ENCODE measurements around the gene EPB41L3. TPM values are rescaled to one million over a fixed set of nuclear protein-coding genes. Genes with fewer than 3 reads are reported as not detected.
"Not testable (repeated sequence)": the region's sequence is repeated elsewhere in the genome, so short reads cannot be mapped to it uniquely, and the experiment has no call there.

Gene EPB41L3
- total and polyA plus RNA-seq, 2 experiments from 2014 or later, result 8.0 to 11.7 TPM

DNA sequence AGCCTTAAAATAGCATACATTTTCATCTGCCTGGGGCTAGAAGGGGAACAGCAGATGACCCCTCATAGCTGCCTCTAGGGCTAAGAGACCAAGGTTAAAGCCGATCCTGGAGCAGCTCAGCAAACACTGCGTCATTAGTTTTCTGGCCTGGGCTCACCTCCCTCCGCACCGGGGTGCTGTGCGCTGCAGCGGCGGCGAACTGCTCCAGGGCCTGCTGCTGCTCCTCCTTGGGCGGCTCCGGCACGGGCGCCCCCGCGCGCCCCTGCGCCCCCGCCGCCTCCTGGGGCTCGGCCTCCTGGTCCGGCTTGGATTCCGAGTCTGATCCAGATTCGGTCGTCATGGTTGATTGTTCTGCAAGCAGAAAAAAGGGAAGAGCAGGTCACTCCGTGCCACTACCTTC, 55.0 kb downstream of the EPB41L3 start:
- Histone ChIP-seq H3K27ac (ENCODE audit: low read depth) (no peak overlapping the region), H3K4me1 (ENCODE audit: insufficient read depth) (no peaks in the 10 kb centered on the region), H3K36me3 (ENCODE audit: insufficient read depth) (no peaks in the 10 kb centered on the region), H3K4me3 (no peak overlapping the region), H3K4me2 (no peak overlapping the region), H3K9me2 (ENCODE audit: insufficient read depth) (no peaks in the 10 kb centered on the region), H3F3A (replicated peaks; ENCODE audit: low read depth) (no peaks in the 10 kb centered on the region), H3K27me3 (ENCODE audit: insufficient read depth) (no peaks in the 10 kb centered on the region), H2AFZ (no peak overlapping the region), H4K20me1 (replicated peaks; ENCODE audit: insufficient read depth) (no peaks in the 10 kb centered on the region), H3K79me2 (replicated peaks; ENCODE audit: insufficient read depth) (no peaks in the 10 kb centered on the region)
- ATAC-seq (peak; percentile 99), DNase-seq (ENCODE audit: low spot score) (peak; percentile 42)
- Mint-ChIP-seq H3K4me1 (no peaks in the 10 kb centered on the region), H3K4me3 (no peak overlapping the region), H3K27me3 (ENCODE audit: insufficient read depth, low read depth, poor library complexity) (peaks cover 2% of the 10 kb centered on the region), H3K9me3 (peaks cover 3% of the 10 kb centered on the region; the same call in 1 of the 3 replicates), H3K27ac (no peak overlapping the region), H3K36me3 (ENCODE audit: low read depth) (peaks cover 14% of the 10 kb centered on the region; the same call in 2 of the 3 replicates)
- TF ChIP-seq, protein P1, sequence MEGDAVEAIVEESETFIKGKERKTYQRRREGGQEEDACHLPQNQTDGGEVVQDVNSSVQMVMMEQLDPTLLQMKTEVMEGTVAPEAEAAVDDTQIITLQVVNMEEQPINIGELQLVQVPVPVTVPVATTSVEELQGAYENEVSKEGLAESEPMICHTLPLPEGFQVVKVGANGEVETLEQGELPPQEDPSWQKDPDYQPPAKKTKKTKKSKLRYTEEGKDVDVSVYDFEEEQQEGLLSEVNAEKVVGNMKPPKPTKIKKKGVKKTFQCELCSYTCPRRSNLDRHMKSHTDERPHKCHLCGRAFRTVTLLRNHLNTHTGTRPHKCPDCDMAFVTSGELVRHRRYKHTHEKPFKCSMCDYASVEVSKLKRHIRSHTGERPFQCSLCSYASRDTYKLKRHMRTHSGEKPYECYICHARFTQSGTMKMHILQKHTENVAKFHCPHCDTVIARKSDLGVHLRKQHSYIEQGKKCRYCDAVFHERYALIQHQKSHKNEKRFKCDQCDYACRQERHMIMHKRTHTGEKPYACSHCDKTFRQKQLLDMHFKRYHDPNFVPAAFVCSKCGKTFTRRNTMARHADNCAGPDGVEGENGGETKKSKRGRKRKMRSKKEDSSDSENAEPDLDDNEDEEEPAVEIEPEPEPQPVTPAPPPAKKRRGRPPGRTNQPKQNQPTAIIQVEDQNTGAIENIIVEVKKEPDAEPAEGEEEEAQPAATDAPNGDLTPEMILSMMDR (conservative IDR thresholded peaks at IDR 0.05; ENCODE audit: low read depth in 2 of 2), result no peak
- TF ChIP-seq EZH2 (IDR thresholded peaks at IDR 0.05; ENCODE audit: low read depth, unreplicated experiment) (no peak), JUNB (IDR thresholded peaks at IDR 0.05; ENCODE audit: unreplicated experiment) (no peak)

DNA sequence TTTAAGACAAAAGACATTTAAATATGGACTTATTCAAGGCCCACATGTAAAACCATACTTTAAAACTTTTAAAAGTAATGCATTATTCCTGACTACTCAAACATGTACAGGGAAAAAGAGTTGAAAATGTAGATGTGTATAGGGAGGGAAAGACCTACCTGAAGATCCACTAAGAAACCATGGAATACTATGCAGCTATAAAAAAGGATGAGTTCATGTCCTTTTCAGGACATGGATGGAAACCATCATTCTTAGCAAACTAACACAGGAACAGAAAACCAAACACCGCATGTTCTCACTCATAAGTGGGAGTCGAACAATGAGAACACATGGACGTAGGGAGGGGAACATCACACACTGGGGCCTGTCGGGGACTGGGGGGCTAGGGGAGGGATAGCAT, 55.8 kb downstream of the EPB41L3 start:
- not testable (repeated sequence) for H2AFZ ChIP-seq; H3K4me3 Mint-ChIP-seq; H3K27me3 ChIP-seq (ENCODE audit: insufficient read depth); H3K27me3 Mint-ChIP-seq (ENCODE audit: insufficient read depth, low read depth, poor library complexity); DNase-seq (ENCODE audit: low spot score); H3K27ac Mint-ChIP-seq; H4K20me1 ChIP-seq (replicated peaks; ENCODE audit: insufficient read depth); H3K9me3 Mint-ChIP-seq; H3K4me1 Mint-ChIP-seq; H3K4me3 ChIP-seq; H3K36me3 ChIP-seq (ENCODE audit: insufficient read depth); ATAC-seq; H3K4me2 ChIP-seq; H3K79me2 ChIP-seq (replicated peaks; ENCODE audit: insufficient read depth); H3F3A ChIP-seq (replicated peaks; ENCODE audit: low read depth); H3K27ac ChIP-seq (ENCODE audit: low read depth); H3K4me1 ChIP-seq (ENCODE audit: insufficient read depth); H3K9me2 ChIP-seq (ENCODE audit: insufficient read depth)
- H3K36me3 Mint-ChIP-seq (ENCODE audit: low read depth), result peaks cover 14% of the 10 kb centered on the region; the same call in 2 of the 3 replicates

DNA sequence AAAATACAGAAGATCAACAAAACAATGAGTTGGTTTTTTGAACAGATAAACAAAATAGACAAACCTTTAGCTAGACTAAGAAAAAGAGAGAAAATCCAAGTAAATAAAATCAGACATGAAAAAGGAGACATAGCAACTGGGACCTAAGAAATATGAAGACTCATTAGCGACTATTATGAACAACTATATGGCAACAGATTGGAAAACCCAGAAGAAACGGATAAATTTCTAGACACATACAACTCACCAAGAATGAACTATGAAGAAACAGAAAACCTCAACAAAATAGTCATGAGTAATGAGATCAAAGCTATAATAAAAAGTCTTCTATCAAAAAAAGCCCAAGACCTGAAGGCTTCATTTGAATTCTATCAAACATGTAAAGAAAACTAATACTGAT, 59.3 kb downstream of the EPB41L3 start:
- Mint-ChIP-seq H3K9me3 (peaks cover 6% of the 10 kb centered on the region; the same call in 2 of the 3 replicates), H3K27me3 (ENCODE audit: insufficient read depth, low read depth, poor library complexity) (peaks cover 2% of the 10 kb centered on the region), H3K36me3 (ENCODE audit: low read depth) (peaks cover 19% of the 10 kb centered on the region), H3K4me3 (no peak overlapping the region), H3K27ac (no peak overlapping the region), H3K4me1 (peaks cover 17% of the 10 kb centered on the region; the same call in 2 of the 3 replicates)
- Histone ChIP-seq H2AFZ (no peak overlapping the region), H3K4me2 (no peak overlapping the region), H3K27ac (ENCODE audit: low read depth) (no peak overlapping the region), H3K4me3 (no peak overlapping the region), H3K9me2 (ENCODE audit: insufficient read depth) (no peaks in the 10 kb centered on the region), H3K4me1 (ENCODE audit: insufficient read depth) (peaks cover 13% of the 10 kb centered on the region), H3K27me3 (ENCODE audit: insufficient read depth) (no peaks in the 10 kb centered on the region), H4K20me1 (replicated peaks; ENCODE audit: insufficient read depth) (no peaks in the 10 kb centered on the region), H3K79me2 (replicated peaks; ENCODE audit: insufficient read depth) (no peaks in the 10 kb centered on the region), H3F3A (replicated peaks; ENCODE audit: low read depth) (no peaks in the 10 kb centered on the region), H3K36me3 (ENCODE audit: insufficient read depth) (no peaks in the 10 kb centered on the region)
- no peak for DNase-seq (ENCODE audit: low spot score)
- ATAC-seq, result no peak
- TF ChIP-seq JUNB (IDR thresholded peaks at IDR 0.05; ENCODE audit: unreplicated experiment), result no peak
- TF ChIP-seq STAT1 (IDR thresholded peaks at IDR 0.05; ENCODE audit: unreplicated experiment), result no peak
- TF ChIP-seq NANOG (IDR thresholded peaks at IDR 0.05; ENCODE audit: borderline replicate concordance), result no peak
- no peak for TF ChIP-seq CREB1 (CRISPR knock-in tag; IDR thresholded peaks at IDR 0.05; ENCODE audit: low read depth)
- no peak for TF ChIP-seq EZH2 (IDR thresholded peaks at IDR 0.05; ENCODE audit: low read depth, unreplicated experiment)
- TF ChIP-seq EZH2phosphoT487 (IDR thresholded peaks at IDR 0.05; ENCODE audit: unreplicated experiment), result no peak
- TF ChIP-seq, protein P2, sequence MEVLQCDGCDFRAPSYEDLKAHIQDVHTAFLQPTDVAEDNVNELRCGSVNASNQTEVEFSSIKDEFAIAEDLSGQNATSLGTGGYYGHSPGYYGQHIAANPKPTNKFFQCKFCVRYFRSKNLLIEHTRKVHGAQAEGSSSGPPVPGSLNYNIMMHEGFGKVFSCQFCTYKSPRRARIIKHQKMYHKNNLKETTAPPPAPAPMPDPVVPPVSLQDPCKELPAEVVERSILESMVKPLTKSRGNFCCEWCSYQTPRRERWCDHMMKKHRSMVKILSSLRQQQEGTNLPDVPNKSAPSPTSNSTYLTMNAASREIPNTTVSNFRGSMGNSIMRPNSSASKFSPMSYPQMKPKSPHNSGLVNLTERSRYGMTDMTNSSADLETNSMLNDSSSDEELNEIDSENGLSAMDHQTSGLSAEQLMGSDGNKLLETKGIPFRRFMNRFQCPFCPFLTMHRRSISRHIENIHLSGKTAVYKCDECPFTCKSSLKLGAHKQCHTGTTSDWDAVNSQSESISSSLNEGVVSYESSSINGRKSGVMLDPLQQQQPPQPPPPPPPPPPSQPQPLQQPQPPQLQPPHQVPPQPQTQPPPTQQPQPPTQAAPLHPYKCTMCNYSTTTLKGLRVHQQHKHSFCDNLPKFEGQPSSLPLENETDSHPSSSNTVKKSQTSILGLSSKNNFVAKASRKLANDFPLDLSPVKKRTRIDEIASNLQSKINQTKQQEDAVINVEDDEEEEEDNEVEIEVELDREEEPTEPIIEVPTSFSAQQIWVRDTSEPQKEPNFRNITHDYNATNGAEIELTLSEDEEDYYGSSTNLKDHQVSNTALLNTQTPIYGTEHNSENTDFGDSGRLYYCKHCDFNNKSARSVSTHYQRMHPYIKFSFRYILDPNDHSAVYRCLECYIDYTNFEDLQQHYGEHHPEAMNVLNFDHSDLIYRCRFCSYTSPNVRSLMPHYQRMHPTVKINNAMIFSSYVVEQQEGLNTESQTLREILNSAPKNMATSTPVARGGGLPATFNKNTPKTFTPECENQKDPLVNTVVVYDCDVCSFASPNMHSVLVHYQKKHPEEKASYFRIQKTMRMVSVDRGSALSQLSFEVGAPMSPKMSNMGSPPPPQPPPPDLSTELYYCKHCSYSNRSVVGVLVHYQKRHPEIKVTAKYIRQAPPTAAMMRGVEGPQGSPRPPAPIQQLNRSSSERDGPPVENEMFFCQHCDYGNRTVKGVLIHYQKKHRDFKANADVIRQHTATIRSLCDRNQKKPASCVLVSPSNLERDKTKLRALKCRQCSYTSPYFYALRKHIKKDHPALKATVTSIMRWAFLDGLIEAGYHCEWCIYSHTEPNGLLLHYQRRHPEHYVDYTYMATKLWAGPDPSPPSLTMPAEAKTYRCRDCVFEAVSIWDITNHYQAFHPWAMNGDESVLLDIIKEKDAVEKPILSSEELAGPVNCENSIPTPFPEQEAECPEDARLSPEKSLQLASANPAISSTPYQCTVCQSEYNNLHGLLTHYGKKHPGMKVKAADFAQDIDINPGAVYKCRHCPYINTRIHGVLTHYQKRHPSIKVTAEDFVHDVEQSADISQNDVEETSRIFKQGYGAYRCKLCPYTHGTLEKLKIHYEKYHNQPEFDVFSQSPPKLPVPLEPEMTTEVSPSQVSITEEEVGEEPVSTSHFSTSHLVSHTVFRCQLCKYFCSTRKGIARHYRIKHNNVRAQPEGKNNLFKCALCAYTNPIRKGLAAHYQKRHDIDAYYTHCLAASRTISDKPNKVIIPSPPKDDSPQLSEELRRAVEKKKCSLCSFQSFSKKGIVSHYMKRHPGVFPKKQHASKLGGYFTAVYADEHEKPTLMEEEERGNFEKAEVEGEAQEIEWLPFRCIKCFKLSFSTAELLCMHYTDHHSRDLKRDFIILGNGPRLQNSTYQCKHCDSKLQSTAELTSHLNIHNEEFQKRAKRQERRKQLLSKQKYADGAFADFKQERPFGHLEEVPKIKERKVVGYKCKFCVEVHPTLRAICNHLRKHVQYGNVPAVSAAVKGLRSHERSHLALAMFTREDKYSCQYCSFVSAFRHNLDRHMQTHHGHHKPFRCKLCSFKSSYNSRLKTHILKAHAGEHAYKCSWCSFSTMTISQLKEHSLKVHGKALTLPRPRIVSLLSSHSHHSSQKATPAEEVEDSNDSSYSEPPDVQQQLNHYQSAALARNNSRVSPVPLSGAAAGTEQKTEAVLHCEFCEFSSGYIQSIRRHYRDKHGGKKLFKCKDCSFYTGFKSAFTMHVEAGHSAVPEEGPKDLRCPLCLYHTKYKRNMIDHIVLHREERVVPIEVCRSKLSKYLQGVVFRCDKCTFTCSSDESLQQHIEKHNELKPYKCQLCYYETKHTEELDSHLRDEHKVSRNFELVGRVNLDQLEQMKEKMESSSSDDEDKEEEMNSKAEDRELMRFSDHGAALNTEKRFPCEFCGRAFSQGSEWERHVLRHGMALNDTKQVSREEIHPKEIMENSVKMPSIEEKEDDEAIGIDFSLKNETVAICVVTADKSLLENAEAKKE (CRISPR knock-in tag; IDR thresholded peaks at IDR 0.05), result no peak
